HG02588 (cell line): ENCODE results near the gene TNFRSF1A.
A peak's percentile ranks its signal among the peaks of the same experiment; 100 is the strongest.

Experiments used
- ATAC-seq: cut with Tn5 transposase; IDR thresholded peaks from one replicate; pipeline ENCODE4 v1.9.1; 2021; ENCODE audit warnings: mild to moderate bottlenecking, moderate library complexity; ENCODE audit not compliant: unreplicated experiment

The TNFRSF1A gene

GRCh38 chr12:6324936-6325750 is 16.7 kb downstream of the TNFRSF1A start:
- no peak for ATAC-seq

- no peak for ATAC-seq
Measured at GRCh38 chr12:6323995-6324711, 17.7 kb downstream of the TNFRSF1A start.

GRCh38 chr12:6323340-6323994 is 18.4 kb downstream of the TNFRSF1A start:
- no peak for ATAC-seq

- ATAC-seq: no peak
Measured at GRCh38 chr12:6322969-6323339, 18.9 kb downstream of the TNFRSF1A start.

- ATAC-seq: no peak
Measured at GRCh38 chr12:6322352-6322751, 19.5 kb downstream of the TNFRSF1A start.

GRCh38 chr12:6321905-6322304 is 20.0 kb downstream of the TNFRSF1A start:
- no peak for ATAC-seq

GRCh38 chr12:6319446-6319845 is 22.4 kb downstream of the TNFRSF1A start:
- no peak for ATAC-seq

- no peak for ATAC-seq
Measured at GRCh38 chr12:6318440-6318879, 23.4 kb downstream of the TNFRSF1A start.

- no peak for ATAC-seq
Measured at GRCh38 chr12:6317693-6318439, 24.0 kb downstream of the TNFRSF1A start.

- no peak for ATAC-seq
Measured at GRCh38 chr12:6316921-6317692, 24.8 kb downstream of the TNFRSF1A start.

GRCh38 chr12:6315704-6316597 is 25.9 kb downstream of the TNFRSF1A start:
- no peak for ATAC-seq

- no peak for ATAC-seq
Measured at GRCh38 chr12:6315184-6315583, 26.7 kb downstream of the TNFRSF1A start.

GRCh38 chr12:6314776-6315175 is 27.1 kb downstream of the TNFRSF1A start:
- no peak for ATAC-seq

GRCh38 chr12:6313326-6313940 is 28.4 kb downstream of the TNFRSF1A start:
- no peak for ATAC-seq

GRCh38 chr12:6312529-6313325 is 29.1 kb downstream of the TNFRSF1A start:
- peak; percentile 76 for ATAC-seq

- ATAC-seq: no peak
Measured at GRCh38 chr12:6311822-6312528, 29.9 kb downstream of the TNFRSF1A start.
